Upper lobe of right lung (tissue), 1 donor: ENCODE results near the gene SRSF5. TPM values are rescaled to one million over a fixed set of nuclear protein-coding genes. Genes with fewer than 3 reads are reported as not detected.

ENCODE experiments used
- ATAC-seq: fragments of 200-7000 bp; cut with Tn5 transposase; one replicate; pipeline ENCODE4 v1.9.1; 2020; ENCODE audit warnings: mild to moderate bottlenecking, moderate library complexity
- DNase-seq: peaks from one replicate; pipeline ENCODE4 v3.0.0-alpha.2; 2020
- H3K27ac ChIP-seq: fragments of 200-600 bp; one replicate; pipeline ENCODE4 v1.8.0; 2022
- H3K27me3 ChIP-seq: fragments of 200-600 bp; one replicate; pipeline ENCODE4 v1.8.0; 2022; ENCODE audit warnings: mild to moderate bottlenecking
- H3K36me3 ChIP-seq: fragments of 200-600 bp; one replicate; pipeline ENCODE4 v1.8.0; 2022
- H3K4me1 ChIP-seq: fragments of 200-600 bp; one replicate; pipeline ENCODE4 v1.8.0; 2022
- H3K4me3 ChIP-seq: fragments of 200-600 bp; one replicate; pipeline ENCODE4 v1.8.0; 2022; ENCODE audit warnings: mild to moderate bottlenecking
- H3K9me3 ChIP-seq: fragments of 200-600 bp; one replicate; pipeline ENCODE4 v1.8.0; 2022
- intact Hi-C: fragments of 100-400 bp; cut with DNase I; formaldehyde crosslinking; loops from one replicate; pipeline ENCODE4 v1.11.0; 2022
- total RNA-seq: library from RNA; stranded (reverse); fragmentation: NEBNext Ultra II Directional; extraction: Animal tissue kit (Norgen Biotek cat#: 25700); gene quantifications from one replicate; pipeline ENCODE4 v1.2.1, GENCODE V29; 2021
- TF ChIP-seq, protein P1 (sequence below): fragments of 200-600 bp; IDR thresholded peaks from one replicate; pipeline ENCODE4 v1.8.0; 2022; ENCODE audit warnings: antibody characterized with exemption
- donor health status: DM: no; HTN: yes; CAD: no; lungs with severe emphysema.

The SRSF5 gene
- total RNA-seq, 1 donor from 2014 or later = 287 TPM

DNA sequence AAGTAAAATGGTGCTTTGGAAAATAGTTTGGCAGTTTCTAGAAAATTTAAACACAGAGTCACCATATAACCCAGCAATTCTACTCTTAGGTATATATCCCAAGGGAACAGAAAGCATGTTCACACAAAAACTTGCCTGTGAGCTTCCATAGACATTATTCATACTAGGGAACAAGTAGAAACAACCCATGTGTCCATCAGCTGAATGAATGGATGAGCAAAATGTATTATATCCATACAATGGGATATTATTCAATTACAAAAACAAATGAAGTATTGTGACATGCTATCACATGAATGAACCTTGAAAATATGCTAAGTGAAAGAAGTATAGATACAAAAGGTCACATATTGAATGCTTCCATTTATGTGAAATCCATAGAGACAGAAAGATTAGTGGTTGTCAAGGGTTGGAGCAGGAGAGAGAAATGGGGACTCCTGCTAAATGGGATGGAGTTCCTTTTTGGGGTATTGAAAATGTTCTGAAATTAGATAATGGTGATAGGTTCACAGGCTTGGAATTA, 22.2 kb downstream of the SRSF5 start:
- H3K36me3 ChIP-seq = peaks cover 5% of the 10 kb centered on the region
- H3K9me3 ChIP-seq = no peaks in the 10 kb centered on the region
- no peak for DNase-seq
- ATAC-seq = no peak
- H3K27ac ChIP-seq = no peak overlapping the region
- no peak overlapping the region for H3K4me3 ChIP-seq
- TF ChIP-seq, protein P1, sequence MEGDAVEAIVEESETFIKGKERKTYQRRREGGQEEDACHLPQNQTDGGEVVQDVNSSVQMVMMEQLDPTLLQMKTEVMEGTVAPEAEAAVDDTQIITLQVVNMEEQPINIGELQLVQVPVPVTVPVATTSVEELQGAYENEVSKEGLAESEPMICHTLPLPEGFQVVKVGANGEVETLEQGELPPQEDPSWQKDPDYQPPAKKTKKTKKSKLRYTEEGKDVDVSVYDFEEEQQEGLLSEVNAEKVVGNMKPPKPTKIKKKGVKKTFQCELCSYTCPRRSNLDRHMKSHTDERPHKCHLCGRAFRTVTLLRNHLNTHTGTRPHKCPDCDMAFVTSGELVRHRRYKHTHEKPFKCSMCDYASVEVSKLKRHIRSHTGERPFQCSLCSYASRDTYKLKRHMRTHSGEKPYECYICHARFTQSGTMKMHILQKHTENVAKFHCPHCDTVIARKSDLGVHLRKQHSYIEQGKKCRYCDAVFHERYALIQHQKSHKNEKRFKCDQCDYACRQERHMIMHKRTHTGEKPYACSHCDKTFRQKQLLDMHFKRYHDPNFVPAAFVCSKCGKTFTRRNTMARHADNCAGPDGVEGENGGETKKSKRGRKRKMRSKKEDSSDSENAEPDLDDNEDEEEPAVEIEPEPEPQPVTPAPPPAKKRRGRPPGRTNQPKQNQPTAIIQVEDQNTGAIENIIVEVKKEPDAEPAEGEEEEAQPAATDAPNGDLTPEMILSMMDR = no peak
- intact Hi-C loops = no loop called here
- H3K27me3 ChIP-seq = no peaks in the 10 kb centered on the region
- no peaks in the 10 kb centered on the region for H3K4me1 ChIP-seq

- Histone ChIP-seq H3K27ac (no peak overlapping the region), H3K27me3 (no peaks in the 10 kb centered on the region), H3K4me1 (peaks cover 8% of the 10 kb centered on the region), H3K4me3 (no peak overlapping the region), H3K36me3 (no peaks in the 10 kb centered on the region), H3K9me3 (no peaks in the 10 kb centered on the region)
- ATAC-seq (no peak), DNase-seq (no peak)
- intact Hi-C loops = no loop called here
- TF ChIP-seq, protein P1 = no peak
These were observed 26.0 kb downstream of the SRSF5 start for GRCh38 chr14:69792887-69793421.

- no peaks in the 10 kb centered on the region for H3K27me3 ChIP-seq
- intact Hi-C loops = no loop called here
- H3K4me3 ChIP-seq = no peak overlapping the region
- peaks cover 9% of the 10 kb centered on the region for H3K4me1 ChIP-seq
- ATAC-seq (no peak), DNase-seq (no peak)
- H3K9me3 ChIP-seq = no peaks in the 10 kb centered on the region
- H3K27ac ChIP-seq = no peak overlapping the region
- H3K36me3 ChIP-seq = no peaks in the 10 kb centered on the region
- TF ChIP-seq, protein P1 = no peak
These were observed 27.8 kb downstream of the SRSF5 start for GRCh38 chr14:69794791-69795190.

GRCh38 chr14:69795691-69796090, 28.7 kb downstream of the SRSF5 start:
- TF ChIP-seq, protein P1 = no peak
- no peaks in the 10 kb centered on the region for H3K27me3 ChIP-seq
- H3K36me3 ChIP-seq = no peaks in the 10 kb centered on the region
- DNase-seq (no peak), ATAC-seq (no peak)
- H3K4me1 ChIP-seq = peaks cover 9% of the 10 kb centered on the region
- H3K9me3 ChIP-seq = no peaks in the 10 kb centered on the region
- no peak overlapping the region for H3K27ac ChIP-seq
- intact Hi-C loops = no loop called here
- no peak overlapping the region for H3K4me3 ChIP-seq

- H3K9me3 ChIP-seq = no peaks in the 10 kb centered on the region
- no peaks in the 10 kb centered on the region for H3K36me3 ChIP-seq
- H3K4me3 ChIP-seq = no peak within 1 kb of the TSS
- TF ChIP-seq, protein P1 = no peak
- ATAC-seq = peak; percentile 60
- intact Hi-C loops = no loop called here
- H3K27me3 ChIP-seq = no peaks in the 10 kb centered on the region
- H3K27ac ChIP-seq = no peak within 1 kb of the TSS
- DNase-seq = no peak
- peaks cover 9% of the 10 kb centered on the region for H3K4me1 ChIP-seq
These were observed 30.0 kb downstream of the SRSF5 start, which contains the start of gene SLC10A1 for GRCh38 chr14:69796797-69797500. Gene SLC10A1 (minus strand): TSS chr14:69797241. CDS start chr14:69797155, 86 bp downstream.
